Muscle layer of duodenum (tissue), 2 donors: ENCODE data around the gene ANKRD6.

Source experiments
- H3K27ac ChIP-seq: one replicate; pipeline ENCODE4 v1.7.0; 2013; ENCODE audit warnings: mild to moderate bottlenecking, low read length
- H3K27me3 ChIP-seq: one replicate; pipeline ENCODE4 v1.7.0; 2013; ENCODE audit warnings: low read depth, mild to moderate bottlenecking, control low read depth, low read length
- H3K36me3 ChIP-seq, 2 donors: one replicate each; pipeline ENCODE4 v1.7.0; 2013; ENCODE audit warnings: low read length in 2 of 2, control low read depth in 1 of 2, mild to moderate bottlenecking in 1 of 2; ENCODE audit not compliant: insufficient read depth in 2 of 2, control insufficient read depth in 1 of 2
- H3K4me1 ChIP-seq, 2 donors: one replicate each; pipeline ENCODE4 v1.7.0; 2013; ENCODE audit warnings: low read length in 2 of 2, mild to moderate bottlenecking in 2 of 2, control low read depth in 1 of 2, moderate library complexity in 1 of 2; ENCODE audit not compliant: insufficient read depth in 2 of 2, control insufficient read depth in 1 of 2
- H3K4me3 ChIP-seq, 2 donors: one replicate each; pipeline ENCODE4 v1.7.0; 2013; ENCODE audit warnings: low read length in 2 of 2, low read depth in 1 of 2, mild to moderate bottlenecking in 1 of 2
- H3K9me3 ChIP-seq, 2 donors: one replicate each; pipeline ENCODE4 v1.7.0; 2013; ENCODE audit warnings: low read length in 2 of 2, control low read depth in 1 of 2, mild to moderate bottlenecking in 1 of 2; ENCODE audit not compliant: control insufficient read depth in 1 of 2
- donor health status: healthy.

The ANKRD6 gene

DNA sequence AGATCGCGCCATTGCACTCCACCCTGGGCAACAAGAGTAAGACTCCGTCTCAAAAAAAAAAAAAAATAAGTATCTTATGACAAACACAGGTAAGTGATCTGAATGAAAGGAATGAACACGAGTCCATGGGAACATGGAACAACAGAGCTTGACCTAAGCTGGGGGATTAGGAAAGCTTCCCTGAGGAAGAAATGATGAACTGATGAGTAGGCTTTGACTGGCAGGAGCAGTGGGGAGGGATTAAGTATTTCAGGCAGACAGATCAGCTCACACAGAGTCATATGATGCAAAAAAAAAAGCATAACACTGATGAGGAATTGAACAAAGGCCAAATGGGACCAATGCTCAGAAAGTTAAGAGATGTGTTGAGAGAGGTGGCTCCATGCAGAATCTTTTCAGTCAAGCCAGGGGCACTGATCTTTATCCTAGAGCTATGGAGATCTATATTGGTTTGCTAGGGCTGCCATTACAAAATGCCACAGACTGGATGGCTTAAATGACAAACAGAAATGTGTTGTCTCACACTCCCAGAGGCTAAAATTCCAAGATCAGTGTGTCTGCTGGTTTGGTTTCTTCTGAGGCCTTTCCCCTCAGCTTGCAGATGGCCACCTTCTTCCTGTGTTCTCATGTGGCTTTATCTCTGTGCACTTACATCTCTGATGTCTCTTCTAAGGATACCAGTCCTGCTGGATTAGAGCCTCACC, 85.6 kb downstream of the ANKRD6 start:
- no peaks in the 10 kb centered on the region for H3K27me3 ChIP-seq
- H3K27ac ChIP-seq = no peak overlapping the region
- H3K4me3 ChIP-seq = no peak overlapping the region
- no peaks in the 10 kb centered on the region for H3K36me3 ChIP-seq
- H3K9me3 ChIP-seq = no peaks in the 10 kb centered on the region
- H3K4me1 ChIP-seq = no peaks in the 10 kb centered on the region

DNA sequence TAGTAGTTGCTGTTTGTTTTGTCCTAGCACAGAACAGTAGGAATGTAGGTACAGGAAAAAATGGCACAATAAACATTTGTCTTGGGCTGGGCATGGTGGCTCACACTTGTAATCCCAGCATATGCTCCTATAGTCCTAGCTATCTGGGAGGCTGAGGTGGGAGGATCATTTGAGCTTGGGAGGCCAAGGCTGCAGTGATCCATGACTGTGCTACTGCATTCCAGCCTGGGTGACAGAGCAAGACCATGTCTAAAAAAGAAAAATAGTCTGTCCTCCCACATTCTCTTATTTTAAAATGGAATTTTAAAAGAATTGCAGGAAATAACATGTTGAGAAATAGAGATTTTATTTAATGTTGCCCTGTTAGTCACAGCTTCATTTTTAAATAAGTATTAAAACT, 87.8 kb downstream of the ANKRD6 start:
- Histone ChIP-seq H3K27me3 (no peaks in the 10 kb centered on the region), H3K4me1 (no peaks in the 10 kb centered on the region), H3K36me3 (no peaks in the 10 kb centered on the region), H3K4me3 (no peak overlapping the region), H3K9me3 (no peaks in the 10 kb centered on the region), H3K27ac (no peak overlapping the region)

DNA sequence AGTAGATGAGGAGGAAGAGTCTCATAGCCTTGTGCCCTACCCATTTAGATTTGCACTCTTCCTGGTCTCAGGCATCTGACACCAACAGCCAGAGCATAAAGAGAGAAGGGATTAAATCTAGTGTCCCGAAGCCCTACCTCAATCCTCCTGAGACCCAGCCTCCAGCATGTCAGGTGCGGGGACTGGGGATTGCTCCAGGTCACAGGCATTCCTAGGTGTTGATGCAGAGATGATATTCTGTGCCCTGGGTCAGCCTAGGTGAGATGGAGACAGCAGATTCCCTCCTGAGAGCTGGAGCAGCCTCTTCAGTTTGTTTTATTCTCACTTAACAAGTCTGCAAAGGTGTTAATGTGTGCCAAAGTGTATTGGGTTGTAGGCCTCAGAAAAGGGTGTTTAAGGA, 89.8 kb downstream of the ANKRD6 start:
- Histone ChIP-seq H3K4me1 (no peaks in the 10 kb centered on the region), H3K27me3 (no peaks in the 10 kb centered on the region), H3K27ac (no peak overlapping the region), H3K4me3 (no peak overlapping the region), H3K36me3 (no peaks in the 10 kb centered on the region), H3K9me3 (no peaks in the 10 kb centered on the region)

DNA sequence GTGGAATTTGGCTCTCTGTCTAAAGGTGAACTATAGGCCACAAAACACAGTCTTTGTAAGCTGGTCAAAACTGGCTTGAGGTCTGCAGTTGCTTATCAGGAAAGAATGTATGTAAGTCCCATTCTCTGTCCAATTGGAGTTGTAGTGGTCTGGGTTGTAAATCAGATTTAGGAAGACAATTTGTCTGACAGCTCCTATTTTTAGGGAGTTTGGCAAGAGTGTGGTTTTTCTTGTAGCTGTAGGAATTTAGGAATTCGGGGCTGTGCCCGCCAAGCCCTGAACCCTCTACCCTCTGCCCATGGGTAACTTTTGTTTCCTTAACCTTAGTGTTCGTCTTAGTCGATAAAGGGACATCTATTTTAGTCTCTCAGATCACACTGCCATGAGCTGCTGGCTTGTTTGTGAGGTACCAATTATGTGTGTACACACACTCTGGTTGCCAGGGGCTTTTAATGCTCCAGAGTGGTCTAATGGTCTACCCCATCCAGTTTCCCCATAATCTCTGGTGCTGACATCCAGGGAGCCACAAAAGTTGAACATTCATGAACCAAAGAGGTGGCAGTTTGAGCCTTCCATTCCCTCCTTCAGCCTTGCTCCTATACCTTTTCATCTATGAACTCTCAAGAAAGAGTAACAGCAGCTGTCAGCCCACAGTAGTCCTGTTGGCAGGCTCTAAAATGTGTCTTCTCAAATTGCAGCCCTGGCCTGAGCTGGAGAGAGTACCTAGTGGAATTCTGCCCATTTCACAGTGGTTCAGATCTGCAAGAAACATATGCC, 93.0 kb downstream of the ANKRD6 start:
- Histone ChIP-seq H3K27ac (no peak overlapping the region), H3K36me3 (no peaks in the 10 kb centered on the region), H3K4me3 (no peak overlapping the region), H3K9me3 (no peaks in the 10 kb centered on the region), H3K27me3 (no peaks in the 10 kb centered on the region), H3K4me1 (peaks cover 0 to under 1% of the 10 kb centered on the region in 2 donors)

DNA sequence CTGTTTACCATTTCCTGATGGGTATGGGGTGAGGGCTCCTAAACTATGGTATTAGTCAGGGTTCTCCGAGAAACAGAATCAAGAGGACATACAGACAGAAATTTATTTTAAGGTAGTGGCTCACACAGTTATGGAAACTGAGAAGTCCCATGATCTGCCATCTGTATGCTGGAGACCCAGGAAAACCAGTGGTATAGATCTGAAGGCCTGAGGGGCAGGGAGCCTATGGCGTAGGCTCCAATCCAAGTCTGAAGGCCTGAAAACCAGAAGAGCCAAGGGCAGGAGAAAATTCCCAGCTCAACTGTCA, 93.6 kb downstream of the ANKRD6 start:
- Histone ChIP-seq H3K4me3 (no peak overlapping the region), H3K36me3 (no peaks in the 10 kb centered on the region), H3K27me3 (no peaks in the 10 kb centered on the region), H3K27ac (no peak overlapping the region), H3K9me3 (no peaks in the 10 kb centered on the region), H3K4me1 (peaks cover 0 to 6% of the 10 kb centered on the region in 2 donors)

DNA sequence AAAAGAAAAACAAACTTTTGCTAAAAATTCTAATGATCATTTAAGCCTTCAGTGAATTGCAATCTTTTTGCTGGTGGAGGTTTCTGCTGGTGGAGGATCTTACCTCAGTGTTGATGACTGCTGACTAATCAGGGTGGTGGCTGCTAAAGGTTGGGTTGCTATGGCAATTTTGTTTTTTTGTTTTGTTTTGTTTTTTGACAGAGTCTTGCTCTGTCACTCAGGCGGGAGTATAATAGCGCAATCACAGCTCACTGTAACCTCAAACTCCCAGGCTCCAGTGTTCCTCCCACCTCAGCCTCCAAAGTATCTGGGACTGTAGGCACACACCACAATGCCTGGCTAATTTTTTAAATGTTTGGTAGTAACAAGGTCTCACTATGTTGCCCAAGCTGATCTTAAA, 94.7 kb downstream of the ANKRD6 start:
- no peaks in the 10 kb centered on the region for H3K36me3 ChIP-seq
- peaks cover 0 to 6% of the 10 kb centered on the region in 2 donors for H3K4me1 ChIP-seq
- no peak overlapping the region for H3K27ac ChIP-seq
- no peaks in the 10 kb centered on the region for H3K9me3 ChIP-seq
- H3K27me3 ChIP-seq = no peaks in the 10 kb centered on the region
- H3K4me3 ChIP-seq = no peak overlapping the region

DNA sequence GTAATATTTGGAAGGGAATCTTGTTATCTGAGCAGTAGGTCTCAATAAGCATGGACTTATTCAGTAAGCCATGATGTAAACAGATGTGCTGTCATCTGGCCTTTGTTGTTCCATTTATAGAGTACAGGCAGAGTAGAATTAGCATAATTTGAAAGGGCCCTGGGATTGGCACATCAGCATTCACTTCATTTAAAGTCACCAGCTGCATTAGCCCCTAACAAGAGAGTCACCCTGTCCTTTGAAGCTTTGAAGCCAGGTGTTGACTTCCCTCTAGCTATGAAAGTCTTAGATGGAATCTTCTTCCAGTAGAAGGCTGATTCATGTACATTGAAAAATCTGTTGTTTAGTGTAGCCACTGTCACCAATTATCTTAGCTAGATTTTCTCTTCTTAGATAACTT, 95.9 kb downstream of the ANKRD6 start:
- peaks cover 0 to 6% of the 10 kb centered on the region in 2 donors for H3K4me1 ChIP-seq
- H3K4me3 ChIP-seq = no peak overlapping the region
- no peaks in the 10 kb centered on the region for H3K36me3 ChIP-seq
- H3K27ac ChIP-seq = no peak overlapping the region
- no peaks in the 10 kb centered on the region for H3K9me3 ChIP-seq
- no peaks in the 10 kb centered on the region for H3K27me3 ChIP-seq

DNA sequence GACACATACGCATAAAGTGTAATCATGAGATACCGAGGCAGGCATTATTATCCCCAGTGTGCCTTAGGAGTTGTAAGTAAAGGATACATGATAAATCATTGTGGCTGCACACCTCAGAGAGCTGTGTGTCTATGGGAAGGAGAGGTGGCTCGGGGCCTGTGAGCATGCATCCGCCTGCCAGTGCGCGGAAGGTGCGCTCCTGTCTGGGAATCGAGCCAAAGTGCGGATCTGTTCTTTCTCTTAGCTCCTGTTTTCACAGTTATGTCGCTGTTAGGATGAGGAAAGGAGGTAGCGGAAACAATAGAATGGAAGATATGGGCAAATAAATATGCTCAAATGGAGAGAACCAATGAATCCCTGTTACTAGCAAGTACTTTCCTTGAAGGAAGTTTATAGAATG, 98.0 kb downstream of the ANKRD6 start:
- H3K9me3 ChIP-seq = no peaks in the 10 kb centered on the region
- no peaks in the 10 kb centered on the region for H3K27me3 ChIP-seq
- no peak overlapping the region for H3K4me3 ChIP-seq
- no peak overlapping the region for H3K27ac ChIP-seq
- no peaks in the 10 kb centered on the region for H3K36me3 ChIP-seq
- H3K4me1 ChIP-seq = peaks cover 0 to 6% of the 10 kb centered on the region in 2 donors

DNA sequence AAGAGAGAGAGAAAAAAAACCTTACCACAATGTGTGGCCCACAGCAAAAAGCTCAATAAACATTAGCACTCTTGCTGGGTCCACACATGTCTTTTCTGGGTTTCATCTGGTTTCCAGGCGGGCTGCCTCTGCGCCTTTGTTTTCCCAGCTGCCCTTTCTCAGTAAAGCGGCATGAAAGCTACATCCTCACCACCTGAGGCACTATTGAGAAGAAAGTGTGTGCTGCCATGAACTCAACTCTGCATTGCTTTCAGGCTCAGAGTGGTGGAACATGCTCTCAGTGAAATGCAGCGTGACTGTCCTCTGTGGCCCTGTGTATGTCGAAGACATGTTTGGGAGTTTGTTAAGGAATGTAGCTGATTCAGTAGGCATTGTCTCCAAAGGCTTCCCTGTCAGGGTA, 103.3 kb downstream of the ANKRD6 start:
- Histone ChIP-seq H3K27ac (no peak overlapping the region), H3K27me3 (no peaks in the 10 kb centered on the region), H3K9me3 (no peaks in the 10 kb centered on the region), H3K36me3 (no peaks in the 10 kb centered on the region), H3K4me3 (no peak overlapping the region), H3K4me1 (peaks cover 0 to 2% of the 10 kb centered on the region in 2 donors)

DNA sequence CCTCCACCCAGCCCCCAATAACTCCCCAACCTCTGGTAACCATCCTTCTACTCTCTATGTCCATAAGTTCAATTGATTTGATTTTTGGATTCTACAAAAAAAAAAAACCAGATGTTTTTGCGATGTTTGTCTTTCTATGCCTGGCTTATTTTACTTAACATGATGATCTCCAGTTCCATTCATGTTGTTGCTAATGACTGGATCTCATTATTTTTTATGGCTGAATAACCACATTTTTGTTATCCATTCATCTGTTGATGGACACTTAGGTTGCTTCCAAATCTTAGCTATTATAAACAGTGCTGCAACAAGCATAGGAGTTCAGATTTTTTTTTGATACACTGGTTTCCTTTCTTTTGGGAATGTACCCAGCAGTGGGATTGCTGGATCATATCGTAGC, 106.8 kb downstream of the ANKRD6 start:
- Histone ChIP-seq H3K36me3 (no peaks in the 10 kb centered on the region), H3K4me1 (no peaks in the 10 kb centered on the region), H3K27me3 (no peaks in the 10 kb centered on the region), H3K4me3 (no peak overlapping the region), H3K27ac (no peak overlapping the region), H3K9me3 (no peaks in the 10 kb centered on the region)

DNA sequence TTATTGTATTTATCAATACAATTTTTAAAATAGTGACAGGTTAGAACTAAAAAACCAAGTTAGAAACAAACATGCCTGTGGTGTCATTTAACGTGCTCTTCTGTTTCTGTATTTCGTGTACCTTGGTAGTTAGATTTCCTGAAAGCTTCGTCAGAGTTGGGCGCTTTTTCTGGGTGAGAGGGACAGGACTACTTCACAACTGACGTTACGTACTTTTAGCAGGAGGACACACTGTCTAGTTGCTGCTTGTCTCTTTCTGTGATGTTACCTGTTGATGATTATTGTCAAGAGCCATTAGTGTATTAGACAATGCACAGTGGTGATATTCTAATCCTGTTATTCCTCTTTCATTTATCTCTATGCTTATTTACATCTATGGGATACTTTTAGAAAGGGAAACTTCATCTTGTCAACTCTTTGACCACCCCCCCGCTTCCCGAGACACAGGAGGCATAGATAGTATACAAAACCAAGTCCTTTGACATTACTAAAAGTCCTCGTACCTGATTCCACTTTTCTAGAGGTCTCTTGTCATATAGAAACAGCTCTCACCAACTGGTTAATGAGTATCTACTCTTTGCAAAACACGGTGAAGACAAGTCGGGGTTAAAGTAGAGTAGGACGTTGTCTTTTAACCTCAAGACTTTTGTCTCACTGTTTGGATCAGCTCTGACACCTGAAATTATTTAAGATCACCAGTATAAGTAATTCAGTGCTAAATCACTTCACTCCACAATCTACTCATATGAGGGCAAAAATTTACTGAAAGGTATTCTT, 109.3 kb downstream of the ANKRD6 start:
- Histone ChIP-seq H3K9me3 (no peaks in the 10 kb centered on the region), H3K36me3 (no peaks in the 10 kb centered on the region), H3K27ac (no peak overlapping the region), H3K4me3 (no peak overlapping the region), H3K4me1 (no peaks in the 10 kb centered on the region), H3K27me3 (no peaks in the 10 kb centered on the region)
